Skeletal muscle tissue (tissue), 4 donors: ENCODE data around the gene BRICD5. TPM values are rescaled to one million over a fixed set of nuclear protein-coding genes. Genes with fewer than 3 reads are reported as not detected.

Source experiments
- H3K27ac ChIP-seq: one replicate; pipeline ENCODE4 v1.7.0; 2013; ENCODE audit warnings: mild to moderate bottlenecking, low read depth, low read length, inconsistent platforms
- H3K27me3 ChIP-seq, 3 donors: one replicate each; pipeline ENCODE4 v1.7.0; 2013; ENCODE audit warnings: low read length in 3 of 3; ENCODE audit not compliant: control insufficient read depth in 3 of 3, insufficient read depth in 3 of 3
- H3K36me3 ChIP-seq, 3 donors: one replicate each; pipeline ENCODE4 v1.7.0; 2013; ENCODE audit warnings: low read length in 3 of 3; ENCODE audit not compliant: control insufficient read depth in 3 of 3, insufficient read depth in 3 of 3
- H3K4me1 ChIP-seq, 3 donors: one replicate each; pipeline ENCODE4 v1.7.0; 2013; ENCODE audit warnings: low read length in 3 of 3, mild to moderate bottlenecking in 3 of 3; ENCODE audit not compliant: control insufficient read depth in 3 of 3, insufficient read depth in 3 of 3
- H3K4me3 ChIP-seq, 3 donors: one replicate each; pipeline ENCODE4 v1.7.0; 2013; ENCODE audit warnings: low read length in 3 of 3
- H3K9ac ChIP-seq, 3 donors: one replicate each; pipeline ENCODE4 v1.7.0; 2013; ENCODE audit warnings: low read length in 3 of 3, mild to moderate bottlenecking in 3 of 3, moderate library complexity in 2 of 3, low read depth in 1 of 3
- H3K9me3 ChIP-seq, 3 donors: one replicate each; pipeline ENCODE4 v1.7.0; 2013; ENCODE audit warnings: low read length in 3 of 3; ENCODE audit not compliant: control insufficient read depth in 3 of 3
- total RNA-seq: library from RNA; depleted of rRNA; stranded (reverse); fragments of >200 nt; gene quantifications from one replicate; pipeline ENCODE4 v1.2.3, GENCODE V29; 2014
- donor health status: Osteomylitis.

Gene BRICD5
- total RNA-seq, 1 donor from 2014 or later = 2.1 TPM

GRCh38 chr16:2170587-2171435 lies 39.9 kb downstream of the BRICD5 start:
- Histone ChIP-seq H3K27ac (peak overlapping the region; percentile 70), H3K9me3 (no peaks in the 10 kb centered on the region), H3K4me3 (peak overlapping the region in 1 of 3 donors; percentile 35), H3K4me1 (peaks cover 4 to 14% (median 9%) of the 10 kb centered on the region in 3 donors), H3K9ac (peak overlapping the region in 2 of 3 donors; percentile 8 to 32), H3K27me3 (no peaks in the 10 kb centered on the region), H3K36me3 (peaks cover 29 to 48% (median 42%) of the 10 kb centered on the region in 3 donors)

DNA sequence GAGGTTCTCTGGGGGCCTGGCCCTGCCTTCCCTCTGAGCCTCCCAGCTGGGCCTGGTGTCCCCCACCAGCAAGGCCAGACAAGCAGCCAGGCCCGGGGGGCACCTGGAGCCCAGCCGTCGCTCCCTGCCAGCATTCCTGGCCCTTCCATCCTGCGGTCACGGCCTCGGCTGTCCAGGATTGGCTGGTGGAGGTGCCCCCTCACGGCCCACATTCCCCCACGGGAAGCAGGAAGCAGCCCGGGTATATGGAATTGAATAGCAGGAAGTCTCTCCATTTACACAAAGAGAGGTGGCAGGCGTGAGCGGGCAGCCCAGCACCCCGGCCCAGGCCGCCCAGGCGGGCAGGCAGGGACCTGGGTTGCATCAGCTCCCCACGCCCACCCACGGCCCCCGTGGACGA lies 40.6 kb downstream of the BRICD5 start:
- peak overlapping the region; percentile 70 for H3K27ac ChIP-seq
- no peaks in the 10 kb centered on the region for H3K27me3 ChIP-seq
- H3K9ac ChIP-seq = peak overlapping the region in 2 of 3 donors; percentile 32 to 66
- H3K4me1 ChIP-seq = peaks cover 4 to 14% (median 9%) of the 10 kb centered on the region in 3 donors
- peaks cover 22 to 42% (median 35%) of the 10 kb centered on the region in 3 donors for H3K36me3 ChIP-seq
- H3K9me3 ChIP-seq = no peaks in the 10 kb centered on the region
- no peak overlapping the region for H3K4me3 ChIP-seq

DNA sequence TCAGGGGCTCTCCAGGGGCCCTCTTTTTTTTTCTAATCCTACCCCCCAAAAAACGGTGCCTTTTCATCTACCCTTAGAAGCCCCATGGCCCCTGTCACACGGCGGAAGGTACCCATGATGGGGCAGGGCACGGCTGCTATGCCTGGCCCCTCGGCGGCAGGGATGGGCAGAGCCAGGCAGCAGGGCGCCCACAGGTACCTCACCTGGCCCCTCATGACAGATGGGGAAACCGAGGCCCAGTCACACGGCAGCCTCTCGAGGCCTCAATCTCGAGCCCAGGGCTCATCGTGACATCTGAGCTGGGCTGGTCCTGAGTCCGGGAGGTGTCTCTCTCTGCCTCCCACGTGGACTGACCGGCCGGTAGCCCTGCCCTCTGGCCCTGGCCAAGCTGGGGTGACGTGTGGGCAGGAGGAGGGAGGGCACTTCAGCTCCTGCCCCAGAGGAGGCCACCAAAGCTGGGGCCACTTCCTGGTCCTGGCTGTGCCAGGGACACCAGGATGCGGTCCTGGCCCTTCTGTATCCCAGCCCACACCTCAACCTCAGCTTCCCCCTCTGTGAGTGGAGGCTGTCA lies 43.5 kb downstream of the BRICD5 start:
- H3K9me3 ChIP-seq = no peaks in the 10 kb centered on the region
- peaks cover 4 to 14% (median 9%) of the 10 kb centered on the region in 3 donors for H3K4me1 ChIP-seq
- H3K4me3 ChIP-seq = no peak overlapping the region
- peaks cover 2 to 29% (median 19%) of the 10 kb centered on the region in 3 donors for H3K36me3 ChIP-seq
- H3K27ac ChIP-seq = no peak overlapping the region
- no peak overlapping the region for H3K9ac ChIP-seq
- no peaks in the 10 kb centered on the region for H3K27me3 ChIP-seq

- Histone ChIP-seq H3K27ac (no peak overlapping the region), H3K9ac (no peak overlapping the region), H3K9me3 (no peaks in the 10 kb centered on the region), H3K4me1 (peaks cover 7 to 20% (median 11%) of the 10 kb centered on the region in 3 donors), H3K27me3 (no peaks in the 10 kb centered on the region), H3K4me3 (no peak overlapping the region), H3K36me3 (peaks cover 2 to 23% (median 13%) of the 10 kb centered on the region in 3 donors)
Measured at GRCh38 chr16:2166263-2167067, 44.2 kb downstream of the BRICD5 start.

DNA sequence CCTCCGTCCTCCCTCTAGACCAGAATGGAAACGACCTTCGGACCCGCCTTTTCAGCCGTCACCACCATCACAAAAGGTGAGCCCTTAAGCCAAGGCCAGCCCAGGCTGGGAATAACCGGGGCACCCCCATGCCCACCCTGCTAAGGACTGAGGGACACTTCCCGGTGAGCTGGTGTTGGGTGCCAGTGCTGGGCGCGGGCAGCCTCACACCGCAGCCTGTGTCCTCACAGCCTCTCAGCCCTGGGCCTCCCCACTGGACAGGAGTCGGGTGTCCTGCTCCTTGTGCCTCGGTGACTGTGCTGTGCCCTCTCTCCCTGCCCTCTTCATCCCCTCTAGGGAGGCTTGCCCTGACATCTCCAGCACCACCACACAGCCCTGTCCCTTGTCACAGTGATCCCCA lies 44.8 kb downstream of the BRICD5 start:
- Histone ChIP-seq H3K9me3 (no peaks in the 10 kb centered on the region), H3K9ac (no peak overlapping the region), H3K27ac (no peak overlapping the region), H3K4me1 (peaks cover 10 to 23% (median 14%) of the 10 kb centered on the region in 3 donors), H3K36me3 (peaks cover 2 to 20% (median 12%) of the 10 kb centered on the region in 3 donors), H3K27me3 (no peaks in the 10 kb centered on the region), H3K4me3 (no peak overlapping the region)

GRCh38 chr16:2163211-2163881 lies 47.3 kb downstream of the BRICD5 start:
- Histone ChIP-seq H3K27me3 (no peaks in the 10 kb centered on the region), H3K4me3 (no peak overlapping the region), H3K27ac (no peak overlapping the region), H3K36me3 (peaks cover 2 to 16% (median 9%) of the 10 kb centered on the region in 3 donors), H3K9me3 (no peaks in the 10 kb centered on the region), H3K4me1 (peaks cover 14 to 28% (median 20%) of the 10 kb centered on the region in 3 donors), H3K9ac (no peak overlapping the region)

DNA sequence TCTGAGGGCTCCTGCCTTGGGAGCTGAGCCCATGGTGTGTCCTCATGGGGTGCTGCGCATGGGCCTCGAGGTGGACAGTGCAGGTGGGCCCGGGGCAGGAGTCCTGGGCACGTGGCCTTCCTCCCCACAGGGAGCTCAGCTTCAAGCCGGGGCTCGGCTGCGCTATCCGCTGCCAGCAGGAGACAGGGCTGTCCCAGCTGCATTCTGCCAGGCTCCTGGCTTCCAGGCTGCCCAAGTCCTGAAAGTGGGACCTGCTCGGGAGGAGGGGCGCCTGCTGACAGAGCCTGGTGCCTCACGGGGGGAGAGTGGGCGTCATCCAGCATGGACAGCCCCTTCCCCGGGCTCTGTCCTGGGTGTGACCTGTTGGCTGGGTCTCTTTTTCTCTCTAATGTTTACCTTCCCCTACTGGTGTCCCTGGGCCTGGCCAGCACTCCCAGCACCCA lies 48.0 kb downstream of the BRICD5 start:
- Histone ChIP-seq H3K27me3 (no peaks in the 10 kb centered on the region), H3K9ac (no peak overlapping the region), H3K9me3 (no peaks in the 10 kb centered on the region), H3K4me3 (no peak overlapping the region), H3K4me1 (peaks cover 20 to 34% (median 27%) of the 10 kb centered on the region in 3 donors), H3K27ac (no peak overlapping the region), H3K36me3 (peaks cover 0 to 12% (median 6%) of the 10 kb centered on the region in 3 donors)

DNA sequence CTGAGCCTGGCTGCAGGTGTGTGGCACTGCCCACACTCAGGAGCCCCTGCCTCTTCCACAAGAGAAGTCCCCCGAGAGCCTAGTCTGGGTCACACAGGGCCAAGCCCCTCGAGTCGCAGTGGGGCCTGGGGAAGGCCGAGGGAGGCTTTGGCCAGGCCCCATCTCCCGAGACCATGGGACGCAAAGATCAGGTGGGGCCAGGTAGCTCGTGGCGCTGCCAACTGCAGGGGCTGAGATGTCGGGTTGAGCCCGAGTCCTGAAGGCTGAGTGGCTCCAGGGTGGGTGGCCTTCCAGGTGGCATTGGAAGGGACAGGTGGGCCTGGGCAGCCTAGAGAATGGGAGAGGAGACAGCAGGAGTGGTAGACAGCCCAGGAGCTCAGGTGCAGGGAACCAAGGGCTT lies 48.8 kb downstream of the BRICD5 start:
- peaks cover 28 to 42% (median 34%) of the 10 kb centered on the region in 3 donors for H3K4me1 ChIP-seq
- peaks cover 0 to 10% (median 3%) of the 10 kb centered on the region in 3 donors for H3K36me3 ChIP-seq

GRCh38 chr16:2160915-2161551 lies 49.6 kb downstream of the BRICD5 start:
- Histone ChIP-seq H3K27me3 (no peaks in the 10 kb centered on the region), H3K9ac (peak overlapping the region; percentile 20 to 40 (median 38)), H3K27ac (peak overlapping the region; percentile 54), H3K9me3 (no peaks in the 10 kb centered on the region), H3K36me3 (peaks cover 0 to 4% (median 1%) of the 10 kb centered on the region in 3 donors), H3K4me3 (no peak overlapping the region), H3K4me1 (peaks cover 37 to 50% (median 42%) of the 10 kb centered on the region in 3 donors)

More for the DNA sequence above, 48.8 kb downstream of the BRICD5 start:
- H3K9me3 ChIP-seq = no peaks in the 10 kb centered on the region
- H3K27me3 ChIP-seq = no peaks in the 10 kb centered on the region
- H3K9ac ChIP-seq = peak overlapping the region in 1 of 3 donors; percentile 38
- peak overlapping the region; percentile 19 for H3K27ac ChIP-seq
- no peak overlapping the region for H3K4me3 ChIP-seq
